SK-N-SH treated with all-trans-retinoic acid at 6 μM for 48 hours (cell line): ENCODE measurements around the gene HHIPL1.

ENCODE experiments used
- ARNTL ChIP-seq: fragments of 450-650 bp; formaldehyde crosslinking; IDR thresholded peaks from 2 replicates; pipeline ENCODE4 v1.5.0; 2020; ENCODE audit warnings: low read depth, mild to moderate bottlenecking, moderate library complexity, borderline replicate concordance
- GLIS3 ChIP-seq: fragments of 250-450 bp; sonication (Bioruptor Pico); IDR thresholded peaks from 2 replicates; pipeline ENCODE4 v1.5.0; 2020; ENCODE audit warnings: mild to moderate bottlenecking, moderate library complexity
- RARB ChIP-seq: fragments of 250-450 bp; sonication (Bioruptor Pico); IDR thresholded peaks from 2 replicates; pipeline ENCODE4 v1.8.0; 2021; ENCODE audit warnings: mild to moderate bottlenecking, moderate library complexity
- TOX ChIP-seq: fragments of 250-450 bp; sonication (Bioruptor Pico); IDR thresholded peaks from 2 replicates; pipeline ENCODE4 v1.8.0; 2021; ENCODE audit warnings: mild to moderate bottlenecking, moderate library complexity, borderline replicate concordance

- no peak for TF ChIP-seq GLIS3 (CRISPR knock-in tag)
- no peak for TF ChIP-seq RARB (CRISPR knock-in tag)
- no peak for TF ChIP-seq TOX (CRISPR knock-in tag)
- TF ChIP-seq ARNTL (CRISPR knock-in tag), result no peak
Measured at GRCh38 chr14:99675951-99676350, 31.0 kb downstream of the HHIPL1 start.
